LNCaP clone FGC (cell line): ENCODE measurements around the gene CLDND2.

Source experiments
- DNase-seq: peaks from one replicate; pipeline ENCODE4 v3.0.0-alpha.2; 2011; ENCODE audit warnings: low read depth
- H3K4me3 ChIP-seq: 2 replicates; pipeline ENCODE4 v1.5.1; 2011; ENCODE audit warnings: mild to moderate bottlenecking, low read depth, low read length, control low read depth
- TF ChIP-seq, protein P1 (sequence below): IDR thresholded peaks from 2 replicates; pipeline ENCODE4 v1.5.1; 2012; ENCODE audit warnings: mild to moderate bottlenecking; ENCODE audit not compliant: control insufficient read depth, insufficient read depth; ENCODE audit errors: extremely low read depth

Gene CLDND2

DNA sequence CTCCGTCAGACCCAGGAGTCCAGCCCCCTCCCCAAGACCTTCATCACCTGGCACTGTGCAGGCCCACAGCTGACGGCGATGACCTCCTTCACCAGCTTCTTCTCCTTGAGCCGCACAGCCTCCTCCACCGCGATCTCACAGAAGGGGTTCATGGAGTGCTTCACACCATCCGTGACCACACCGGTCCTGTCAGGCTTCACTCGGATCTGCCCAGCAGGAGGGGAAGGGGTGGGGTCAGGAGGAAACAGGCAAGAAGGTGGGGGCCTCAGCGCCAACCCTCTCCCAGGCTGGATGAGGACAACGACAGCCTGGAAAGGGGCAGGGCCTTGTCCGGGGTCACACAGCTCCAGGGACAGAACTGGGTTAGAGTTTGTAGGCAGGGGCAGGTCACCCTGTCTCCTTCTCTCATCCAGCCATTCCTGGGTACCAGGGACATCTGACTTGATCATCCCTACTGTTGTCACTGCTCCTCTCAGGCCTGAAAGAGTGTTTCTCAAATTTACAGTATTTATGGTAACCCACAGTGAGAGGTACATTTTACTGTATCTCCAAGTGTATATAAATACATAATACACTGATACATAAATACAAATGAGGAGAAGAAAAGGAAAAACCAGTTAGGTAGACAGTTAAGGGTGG lies 14.6 kb downstream of the CLDND2 start:
- no peak overlapping the region for H3K4me3 ChIP-seq
- DNase-seq, result no peak
- TF ChIP-seq, protein P1, sequence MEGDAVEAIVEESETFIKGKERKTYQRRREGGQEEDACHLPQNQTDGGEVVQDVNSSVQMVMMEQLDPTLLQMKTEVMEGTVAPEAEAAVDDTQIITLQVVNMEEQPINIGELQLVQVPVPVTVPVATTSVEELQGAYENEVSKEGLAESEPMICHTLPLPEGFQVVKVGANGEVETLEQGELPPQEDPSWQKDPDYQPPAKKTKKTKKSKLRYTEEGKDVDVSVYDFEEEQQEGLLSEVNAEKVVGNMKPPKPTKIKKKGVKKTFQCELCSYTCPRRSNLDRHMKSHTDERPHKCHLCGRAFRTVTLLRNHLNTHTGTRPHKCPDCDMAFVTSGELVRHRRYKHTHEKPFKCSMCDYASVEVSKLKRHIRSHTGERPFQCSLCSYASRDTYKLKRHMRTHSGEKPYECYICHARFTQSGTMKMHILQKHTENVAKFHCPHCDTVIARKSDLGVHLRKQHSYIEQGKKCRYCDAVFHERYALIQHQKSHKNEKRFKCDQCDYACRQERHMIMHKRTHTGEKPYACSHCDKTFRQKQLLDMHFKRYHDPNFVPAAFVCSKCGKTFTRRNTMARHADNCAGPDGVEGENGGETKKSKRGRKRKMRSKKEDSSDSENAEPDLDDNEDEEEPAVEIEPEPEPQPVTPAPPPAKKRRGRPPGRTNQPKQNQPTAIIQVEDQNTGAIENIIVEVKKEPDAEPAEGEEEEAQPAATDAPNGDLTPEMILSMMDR, result no peak

DNA sequence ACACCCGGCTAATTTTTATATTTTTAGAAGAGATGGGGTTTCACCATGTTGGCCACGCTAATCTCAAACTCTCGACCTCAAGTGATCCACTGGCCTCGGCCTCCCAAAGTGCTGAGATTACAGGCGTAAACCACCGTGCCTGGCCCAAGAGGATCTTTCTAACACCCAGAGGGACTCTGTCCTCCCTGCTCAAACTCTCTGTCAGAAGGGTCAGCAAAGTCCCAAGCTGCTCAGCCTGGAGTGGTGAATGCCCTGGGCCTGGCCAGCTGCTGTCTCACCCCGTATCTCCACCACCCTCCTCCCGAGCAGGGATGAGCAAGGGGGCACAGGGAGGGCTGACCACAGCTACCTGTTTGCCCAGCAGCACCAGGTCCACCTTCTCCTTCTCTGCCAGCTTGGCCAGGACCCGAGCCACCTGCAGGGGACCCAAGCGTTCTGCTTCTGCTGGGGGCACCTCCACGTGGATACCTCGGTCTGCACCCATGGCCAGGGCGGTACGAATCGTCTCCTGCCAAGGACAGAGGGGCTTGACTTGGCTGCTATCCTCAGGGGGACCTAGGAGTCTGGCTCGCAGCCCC lies 15.9 kb downstream of the CLDND2 start:
- TF ChIP-seq, protein P1, result no peak
- no peak overlapping the region for H3K4me3 ChIP-seq
- no peak for DNase-seq

DNA sequence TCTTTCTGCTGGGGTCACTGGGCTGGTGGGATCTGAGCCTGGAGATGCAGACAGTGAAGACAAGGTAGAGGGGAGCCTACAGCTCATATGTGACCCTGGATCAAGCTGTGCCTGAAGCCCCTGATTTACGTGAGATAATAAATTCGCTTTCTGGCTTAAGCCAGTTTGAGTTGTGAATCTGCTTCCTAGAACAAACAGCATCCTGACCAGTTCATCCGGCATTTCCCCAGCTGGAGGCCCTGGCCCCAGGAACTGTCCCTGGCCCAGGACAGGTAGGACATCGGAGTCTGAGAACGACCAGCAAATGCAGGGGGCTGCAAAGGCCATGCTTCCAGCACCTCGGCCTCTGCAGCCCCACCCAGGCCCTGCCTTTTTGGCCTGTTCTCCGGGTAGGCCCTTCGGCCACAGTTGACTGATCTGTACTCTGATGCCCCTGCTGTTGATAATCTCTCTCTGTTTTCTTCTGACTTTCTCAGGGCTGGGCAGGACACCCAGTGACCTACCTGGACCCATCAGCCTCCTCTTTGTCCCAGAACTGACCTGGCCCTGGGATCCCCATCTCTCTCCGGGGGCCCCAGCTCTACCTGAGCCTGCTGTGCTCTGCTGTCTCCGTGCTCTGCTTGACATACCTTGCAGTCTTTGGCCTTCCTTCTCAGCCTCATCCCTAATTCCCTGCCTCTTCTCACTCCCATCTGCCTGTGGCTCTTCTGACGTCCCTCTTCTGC lies 17.4 kb downstream of the CLDND2 start:
- DNase-seq, result no peak
- no peak overlapping the region for H3K4me3 ChIP-seq
- TF ChIP-seq, protein P1, result no peak

DNA sequence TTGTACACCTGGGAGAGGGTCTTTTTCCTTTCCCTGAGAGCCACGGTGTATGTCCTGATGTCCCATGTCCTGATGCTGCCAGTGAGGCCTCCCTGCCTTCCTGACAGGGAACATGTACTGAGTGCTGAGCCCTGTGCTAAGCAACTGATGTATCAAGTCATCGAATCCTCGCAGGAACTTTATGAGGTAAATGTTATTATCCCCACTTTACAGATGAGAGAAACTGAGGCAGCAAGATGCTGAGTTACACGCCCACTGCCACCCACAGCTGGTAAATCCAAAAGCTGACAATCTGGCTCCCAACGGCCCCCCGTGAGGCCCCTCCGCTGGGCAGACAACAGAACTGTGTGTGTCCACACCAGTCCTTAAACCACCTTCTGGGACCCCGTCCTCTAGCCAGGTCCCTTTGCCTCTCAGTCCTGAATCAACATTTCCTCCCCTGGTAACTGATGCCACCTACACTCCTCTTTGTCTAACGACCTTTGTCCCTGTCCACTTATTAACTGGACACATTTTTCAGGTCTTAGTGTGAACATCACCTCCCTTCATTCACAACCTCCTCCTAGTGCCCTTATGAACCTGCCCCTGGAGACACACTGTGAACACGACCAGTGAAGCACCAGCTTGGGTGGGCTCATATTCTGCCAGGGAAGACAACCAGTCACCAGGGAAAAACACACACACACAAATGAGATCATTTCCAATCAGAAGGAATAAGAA lies 21.4 kb downstream of the CLDND2 start:
- no peak overlapping the region for H3K4me3 ChIP-seq
- TF ChIP-seq, protein P1, result no peak
- DNase-seq, result no peak

DNA sequence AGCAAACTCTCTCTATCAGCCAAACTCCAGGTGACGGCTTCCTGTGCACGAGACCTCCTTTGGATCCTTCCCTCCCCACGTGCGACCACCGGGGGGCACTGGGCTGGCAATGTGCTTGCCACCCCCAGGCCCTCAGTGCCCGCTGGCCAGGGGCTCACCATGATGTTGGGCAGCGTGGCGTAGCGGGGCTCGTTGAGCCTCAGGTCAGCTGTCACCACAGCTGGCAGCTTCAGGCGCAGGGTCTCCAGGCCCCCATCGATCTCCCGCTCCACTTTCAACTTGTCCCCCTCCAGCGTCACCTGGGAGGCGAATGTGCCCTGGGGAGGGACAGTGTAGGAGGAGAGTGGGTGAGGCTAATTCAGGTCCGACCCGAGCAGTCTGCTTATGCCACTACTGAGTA lies 22.1 kb downstream of the CLDND2 start:
- no peak overlapping the region for H3K4me3 ChIP-seq
- TF ChIP-seq, protein P1, result 0 out of 2 replicates have a peak, but pooled peaks have one; percentile 5
- DNase-seq, result no peak

DNA sequence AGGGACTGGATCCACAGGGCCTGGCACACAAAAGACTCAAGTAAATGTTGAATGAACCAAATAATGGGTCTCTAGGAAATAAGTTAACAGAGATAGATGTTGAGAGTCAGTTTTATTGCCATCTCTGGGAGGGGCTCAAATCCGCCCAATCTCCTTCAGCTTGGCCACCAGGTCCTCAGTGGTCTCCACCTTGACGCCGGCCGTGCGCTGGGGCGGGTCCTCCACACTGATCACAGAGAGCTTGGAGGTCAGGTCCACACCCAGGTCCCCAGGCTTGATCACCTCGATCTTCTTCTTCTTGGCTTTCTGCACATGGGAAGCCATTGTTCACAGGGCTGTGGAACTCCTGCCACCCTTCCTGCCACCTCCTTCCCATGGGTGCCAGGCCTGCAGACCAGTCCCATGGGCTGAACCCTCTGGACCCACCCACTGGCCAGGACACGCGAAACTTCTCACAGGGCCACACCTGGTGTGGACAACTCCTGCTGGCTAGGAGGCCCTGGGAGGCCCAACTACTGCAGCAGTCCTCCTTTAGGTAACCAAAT lies 23.7 kb downstream of the CLDND2 start:
- TF ChIP-seq, protein P1, result no peak
- no peak overlapping the region for H3K4me3 ChIP-seq
- DNase-seq, result no peak
